H9 (cell line): ENCODE data around the gene SCUBE2. TPM values are rescaled to one million over a fixed set of nuclear protein-coding genes. Genes with fewer than 3 reads are reported as not detected.

Experiments
- DNase-seq: peaks from one replicate; pipeline ENCODE4 v3.0.0-alpha.2; 2017
- H2AFZ ChIP-seq: one replicate; pipeline ENCODE4 v1.6.1; 2013; ENCODE audit warnings: mild to moderate bottlenecking, low read length, control low read depth, moderate library complexity
- H2AK5ac ChIP-seq: 2 replicates; pipeline ENCODE4 v1.6.1; 2013; ENCODE audit warnings: low read length, control low read depth, mixed read lengths; ENCODE audit not compliant: insufficient read length
- H2BK120ac ChIP-seq: one replicate; pipeline ENCODE4 v1.6.1; 2013; ENCODE audit warnings: low read depth, mild to moderate bottlenecking, low read length, control low read depth, inconsistent platforms; ENCODE audit not compliant: poor library complexity, severe bottlenecking
- H2BK12ac ChIP-seq: 2 replicates; pipeline ENCODE4 v1.6.1; 2013; ENCODE audit warnings: low read length, control low read depth, mixed read lengths, low read depth; ENCODE audit not compliant: insufficient read length
- H2BK15ac ChIP-seq: 2 replicates; pipeline ENCODE4 v1.6.1; 2013; ENCODE audit warnings: low read depth, low read length, control low read depth
- H2BK20ac ChIP-seq: one replicate; pipeline ENCODE4 v1.6.1; 2013; ENCODE audit warnings: low read depth, mild to moderate bottlenecking, low read length, control low read depth, inconsistent platforms; ENCODE audit not compliant: poor library complexity, severe bottlenecking
- H2BK5ac ChIP-seq: 2 replicates; pipeline ENCODE4 v1.6.1; 2013; ENCODE audit warnings: low read length, control low read depth, mixed read lengths; ENCODE audit not compliant: insufficient read length
- H3K14ac ChIP-seq: 2 replicates; pipeline ENCODE4 v1.6.1; 2013; ENCODE audit warnings: low read length, control low read depth; ENCODE audit not compliant: insufficient read depth
- H3K18ac ChIP-seq: 2 replicates; pipeline ENCODE4 v1.6.1; 2013; ENCODE audit warnings: low read depth, mild to moderate bottlenecking, mixed read lengths, low read length, control low read depth; ENCODE audit not compliant: insufficient read length
- H3K23ac ChIP-seq: 2 replicates; pipeline ENCODE4 v1.6.1; 2013; ENCODE audit warnings: low read length, control low read depth, mixed read lengths, low read depth; ENCODE audit not compliant: insufficient read length
- H3K23me2 ChIP-seq: 2 replicates; pipeline ENCODE4 v1.6.1; 2013; ENCODE audit warnings: low read depth, mild to moderate bottlenecking, mixed read lengths, low read length, control low read depth; ENCODE audit not compliant: insufficient read length, poor library complexity, severe bottlenecking
- H3K27ac ChIP-seq: 2 replicates; pipeline ENCODE4 v1.5.1; 2013; ENCODE audit warnings: low read length, control low read depth, mixed read lengths, low read depth; ENCODE audit not compliant: insufficient read length
- H3K27me3 ChIP-seq: 2 replicates; pipeline ENCODE4 v1.6.1; 2013; ENCODE audit warnings: low read length, control low read depth, inconsistent platforms; ENCODE audit not compliant: insufficient read depth
- H3K4ac ChIP-seq: 2 replicates; pipeline ENCODE4 v1.6.1; 2013; ENCODE audit warnings: low read depth, mild to moderate bottlenecking, control low read depth, inconsistent platforms, low read length, moderate library complexity
- H3K4me1 ChIP-seq: 2 replicates; pipeline ENCODE4 v1.6.1; 2013; ENCODE audit warnings: low read length, control low read depth, inconsistent platforms; ENCODE audit not compliant: insufficient read depth
- H3K4me2 ChIP-seq: 2 replicates; pipeline ENCODE4 v1.6.1; 2013; ENCODE audit warnings: low read length, control low read depth, mixed read lengths; ENCODE audit not compliant: insufficient read length, insufficient read depth
- H3K56ac ChIP-seq: 2 replicates; pipeline ENCODE4 v1.6.1; 2013; ENCODE audit warnings: low read depth, mild to moderate bottlenecking, mixed read lengths, low read length, control low read depth; ENCODE audit not compliant: insufficient read length
- H3K79me1 ChIP-seq: 2 replicates; pipeline ENCODE4 v1.6.1; 2013; ENCODE audit warnings: low read depth, mild to moderate bottlenecking, moderate library complexity, low read length, control low read depth, inconsistent platforms; ENCODE audit not compliant: insufficient read depth, poor library complexity, severe bottlenecking
- H3K79me2 ChIP-seq: 2 replicates; pipeline ENCODE4 v1.6.1; 2013; ENCODE audit warnings: low read length, control low read depth, inconsistent platforms; ENCODE audit not compliant: insufficient read depth
- H3K9ac ChIP-seq: 2 replicates; pipeline ENCODE4 v1.6.1; 2013; ENCODE audit warnings: low read length, control low read depth, mixed read lengths; ENCODE audit not compliant: insufficient read length; ENCODE audit errors: extremely low read depth
- H3K9me3 ChIP-seq: one replicate; pipeline ENCODE4 v1.6.1; 2013; ENCODE audit warnings: low read depth, low read length, inconsistent platforms; ENCODE audit not compliant: control insufficient read depth
- H3T11ph ChIP-seq: one replicate; pipeline ENCODE4 v1.6.1; 2013; ENCODE audit warnings: mild to moderate bottlenecking, low read length, control low read depth, inconsistent platforms
- H4K20me1 ChIP-seq: one replicate; pipeline ENCODE4 v1.6.1; 2013; ENCODE audit not compliant: control insufficient read depth, insufficient read length, insufficient read depth
- H4K5ac ChIP-seq: 2 replicates; pipeline ENCODE4 v1.6.1; 2013; ENCODE audit warnings: low read depth, mild to moderate bottlenecking, mixed read lengths, low read length, control low read depth; ENCODE audit not compliant: insufficient read length
- H4K8ac ChIP-seq: replicated peaks from 2 replicates; pipeline ENCODE4 v1.6.1; 2013; ENCODE audit warnings: low read length, control low read depth, mixed read lengths, low read depth; ENCODE audit not compliant: insufficient read length
- H4K91ac ChIP-seq: 2 replicates; pipeline ENCODE4 v1.6.1; 2013; ENCODE audit warnings: low read depth, mild to moderate bottlenecking, moderate library complexity, mixed read lengths, low read length, control low read depth; ENCODE audit not compliant: insufficient read length
- H3K27ac Mint-ChIP-seq, 3 experiments: 2 replicates in 2 of 3; 3 replicates in 1 of 3; pipeline ENCODE4 v1.8.0; 2020 to 2021; ENCODE audit warnings: mixed read lengths in 3 of 3, mild to moderate bottlenecking in 1 of 3, moderate library complexity in 1 of 3
- H3K27me3 Mint-ChIP-seq: 2 replicates; pipeline ENCODE4 v1.8.0; 2021; ENCODE audit warnings: low read depth, mild to moderate bottlenecking, moderate library complexity, mixed read lengths
- H3K36me3 Mint-ChIP-seq, 3 experiments: 2 replicates in 2 of 3; 3 replicates in 1 of 3; pipeline ENCODE4 v1.8.0; 2020 to 2021; ENCODE audit warnings: low read depth in 3 of 3, mixed read lengths in 3 of 3; ENCODE audit not compliant: insufficient read depth in 1 of 3
- H3K4me1 Mint-ChIP-seq, 2 experiments: 2 replicates each; pipeline ENCODE4 v1.8.0; 2020; ENCODE audit warnings: mixed read lengths in 2 of 2
- H3K4me3 Mint-ChIP-seq, 2 experiments: 2 replicates in 1 of 2; 3 replicates in 1 of 2; pipeline ENCODE4 v1.8.0; 2020 to 2021; ENCODE audit warnings: mild to moderate bottlenecking in 2 of 2, mixed read lengths in 2 of 2, moderate library complexity in 1 of 2
- H3K9me3 Mint-ChIP-seq, 2 experiments: 2 replicates in 1 of 2; 3 replicates in 1 of 2; pipeline ENCODE4 v1.8.0; 2020; ENCODE audit warnings: mild to moderate bottlenecking in 2 of 2, mixed read lengths in 2 of 2, moderate library complexity in 1 of 2
- WGBS: extraction: QIAGEN DNeasy Blood & Tissue Kit; methylation state at CpG from one replicate; pipeline ENCODE4 v1.1.7; 2013; ENCODE audit warnings: missing lambda C conversion rate, low lambda C conversion rate, mixed read lengths; ENCODE audit not compliant: insufficient read length; ENCODE audit errors: extremely low coverage; 5-methylcytosine and 5-hydroxymethylcytosine counted together
- total RNA-seq: library from RNA; stranded (reverse); gene quantifications from 2 replicates; pipeline ENCODE4 v1.2.1, GENCODE V29; 2021
- TF ChIP-seq, protein P1 (sequence below): fragments of 200-600 bp; sonication (generic); conservative IDR thresholded peaks from 3 replicates; pipeline ENCODE4 v1.8.0; 2021; ENCODE audit warnings: antibody characterized with exemption, mild to moderate bottlenecking

The SCUBE2 gene
- total RNA-seq, 1 experiment from 2014 or later = 1.6 TPM

- WGBS = no CpG with 5 or more reads among the region's 2 CpGs
- TF ChIP-seq, protein P1, sequence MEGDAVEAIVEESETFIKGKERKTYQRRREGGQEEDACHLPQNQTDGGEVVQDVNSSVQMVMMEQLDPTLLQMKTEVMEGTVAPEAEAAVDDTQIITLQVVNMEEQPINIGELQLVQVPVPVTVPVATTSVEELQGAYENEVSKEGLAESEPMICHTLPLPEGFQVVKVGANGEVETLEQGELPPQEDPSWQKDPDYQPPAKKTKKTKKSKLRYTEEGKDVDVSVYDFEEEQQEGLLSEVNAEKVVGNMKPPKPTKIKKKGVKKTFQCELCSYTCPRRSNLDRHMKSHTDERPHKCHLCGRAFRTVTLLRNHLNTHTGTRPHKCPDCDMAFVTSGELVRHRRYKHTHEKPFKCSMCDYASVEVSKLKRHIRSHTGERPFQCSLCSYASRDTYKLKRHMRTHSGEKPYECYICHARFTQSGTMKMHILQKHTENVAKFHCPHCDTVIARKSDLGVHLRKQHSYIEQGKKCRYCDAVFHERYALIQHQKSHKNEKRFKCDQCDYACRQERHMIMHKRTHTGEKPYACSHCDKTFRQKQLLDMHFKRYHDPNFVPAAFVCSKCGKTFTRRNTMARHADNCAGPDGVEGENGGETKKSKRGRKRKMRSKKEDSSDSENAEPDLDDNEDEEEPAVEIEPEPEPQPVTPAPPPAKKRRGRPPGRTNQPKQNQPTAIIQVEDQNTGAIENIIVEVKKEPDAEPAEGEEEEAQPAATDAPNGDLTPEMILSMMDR = no peak
- Histone ChIP-seq H2BK20ac (no peak overlapping the region), H2BK12ac (no peak overlapping the region), H3K9ac (no peak overlapping the region), H3K79me1 (no peaks in the 10 kb centered on the region), H4K8ac (no peak overlapping the region), H3K4me2 (no peak overlapping the region), H3K56ac (no peak overlapping the region), H3K4ac (no peak overlapping the region), H4K5ac (no peak overlapping the region), H3K23me2 (peaks cover under 1% of the 10 kb centered on the region), H3K23ac (no peak overlapping the region), H2BK120ac (no peak overlapping the region), H2AFZ (no peak overlapping the region), H2BK15ac (no peak overlapping the region), H4K91ac (no peak overlapping the region), H3K4me1 (no peaks in the 10 kb centered on the region), H3K27ac (no peak overlapping the region), H4K20me1 (no peaks in the 10 kb centered on the region), H3T11ph (no peak overlapping the region), H3K79me2 (no peaks in the 10 kb centered on the region), H3K18ac (no peak overlapping the region), H2BK5ac (no peak overlapping the region), H3K14ac (no peak overlapping the region), H3K9me3 (no peaks in the 10 kb centered on the region), H2AK5ac (no peak overlapping the region), H3K27me3 (peaks cover 8% of the 10 kb centered on the region)
- H3K4me3 Mint-ChIP-seq = no peak overlapping the region
- peaks cover 29% of the 10 kb centered on the region for H3K27me3 Mint-ChIP-seq
- H3K27ac Mint-ChIP-seq = no peak overlapping the region
- H3K9me3 Mint-ChIP-seq = no peaks in the 10 kb centered on the region
- peaks cover under 1 to 6% of the 10 kb centered on the region in 2 experiments for H3K4me1 Mint-ChIP-seq
- no peaks in the 10 kb centered on the region for H3K36me3 Mint-ChIP-seq
- no peak for DNase-seq
Observed at GRCh38 chr11:8998017-8998416, 93.4 kb downstream of the SCUBE2 start.
